Sigmoid colon (tissue), 4 donors: ENCODE data around the gene TRMU.

Experiments
- CTCF ChIP-seq, 4 experiments: fragments of 450-650 bp in 3 of 4; fragments of 200-600 bp in 1 of 4; IDR thresholded peaks; one replicate each; pipeline ENCODE4 v1.5.1; 2016 to 2019; ENCODE audit warnings: antibody characterized with exemption in 4 of 4, mild to moderate bottlenecking in 3 of 4, moderate library complexity in 2 of 4
- EP300 ChIP-seq, 4 donors: sonication (generic); formaldehyde crosslinking; IDR thresholded peaks; one replicate each; pipeline ENCODE4 v1.6.1; 2017; ENCODE audit warnings: antibody characterized with exemption in 4 of 4
- POLR2A ChIP-seq, 2 donors: fragments of 450-650 bp; IDR thresholded peaks; one replicate each; pipeline ENCODE4 v1.6.1; 2016; ENCODE audit warnings: antibody characterized with exemption in 2 of 2, mild to moderate bottlenecking in 2 of 2, moderate library complexity in 2 of 2
- POLR2AphosphoS5 ChIP-seq, 4 donors: sonication (generic); formaldehyde crosslinking; IDR thresholded peaks; one replicate each; pipeline ENCODE4 v1.6.1; 2017; ENCODE audit warnings: antibody characterized with exemption in 4 of 4

- no peak for TF ChIP-seq POLR2A (IDR thresholded peaks at IDR 0.05)
- no peak for TF ChIP-seq POLR2AphosphoS5 (IDR thresholded peaks at IDR 0.05)
- no peak for TF ChIP-seq EP300 (IDR thresholded peaks at IDR 0.05)
- TF ChIP-seq CTCF (IDR thresholded peaks at IDR 0.05): no peak
These were observed 56.1 kb downstream of the TRMU start for GRCh38 chr22:46391486-46392136.
